PFSK-1 (cell line): Measurements from ENCODE around the gene LOXHD1.

Source experiments
- FOXP2 ChIP-seq: optimal IDR thresholded peaks from 2 replicates; pipeline ENCODE3; 2011; ENCODE audit warnings: borderline replicate concordance, control low read depth, inconsistent platforms; ENCODE audit not compliant: insufficient read depth; ENCODE audit errors: extremely low read length, extremely low read depth
- POLR2AphosphoS5 ChIP-seq: IDR thresholded peaks from 2 replicates; pipeline ENCODE4 v1.6.1; 2012; ENCODE audit warnings: low read depth, mild to moderate bottlenecking, control low read depth, low read length, moderate library complexity
- REST ChIP-seq, 2 experiments: IDR thresholded peaks; 2 replicates each; pipeline versions ENCODE4 v1.6.1 to v1.8.0; 2011 to 2012; ENCODE audit warnings: low read depth in 2 of 2, low read length in 2 of 2, control low read depth in 1 of 2, inconsistent platforms in 1 of 2, mild to moderate bottlenecking in 1 of 2, moderate library complexity in 1 of 2; ENCODE audit not compliant: insufficient read depth in 1 of 2
- SIN3A ChIP-seq: IDR thresholded peaks from 2 replicates; pipeline ENCODE4 v1.6.1; 2012; ENCODE audit warnings: mild to moderate bottlenecking, low read length, moderate library complexity, borderline replicate concordance; ENCODE audit not compliant: insufficient read depth
- TAF1 ChIP-seq: IDR thresholded peaks from 2 replicates; pipeline ENCODE4 v1.6.1; 2012; ENCODE audit warnings: low read length, control low read depth, borderline replicate concordance; ENCODE audit not compliant: insufficient read depth

The LOXHD1 gene

DNA sequence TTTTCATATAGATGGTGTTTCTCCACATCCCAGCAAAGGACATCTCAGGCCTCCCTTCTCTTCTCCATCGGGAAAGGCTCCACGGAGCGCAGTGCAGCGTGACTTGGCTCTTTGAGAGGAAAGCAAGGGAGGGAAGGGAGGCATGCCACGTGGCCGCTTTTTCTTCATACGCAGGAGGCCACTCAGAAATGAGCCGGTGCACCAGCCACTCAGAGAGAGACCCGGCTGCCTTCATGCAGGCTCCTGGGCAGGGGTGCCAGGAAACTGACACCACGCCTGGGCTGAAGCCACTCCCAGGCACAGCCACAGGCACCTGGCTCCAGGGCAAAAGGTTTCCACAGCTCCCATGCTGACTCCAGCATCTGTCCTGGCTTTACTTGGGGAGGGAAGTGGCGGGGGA, 11.1 kb upstream of the LOXHD1 start:
- TF ChIP-seq POLR2AphosphoS5, result no peak
- TF ChIP-seq REST (IDR thresholded peaks at IDR 0.05; ENCODE audit: insufficient read depth in 1 of 2, low read depth in 2 of 2, low read length in 2 of 2), result no peak
- no peak for TF ChIP-seq SIN3A
- no peak for TF ChIP-seq TAF1
- no peak for TF ChIP-seq FOXP2

DNA sequence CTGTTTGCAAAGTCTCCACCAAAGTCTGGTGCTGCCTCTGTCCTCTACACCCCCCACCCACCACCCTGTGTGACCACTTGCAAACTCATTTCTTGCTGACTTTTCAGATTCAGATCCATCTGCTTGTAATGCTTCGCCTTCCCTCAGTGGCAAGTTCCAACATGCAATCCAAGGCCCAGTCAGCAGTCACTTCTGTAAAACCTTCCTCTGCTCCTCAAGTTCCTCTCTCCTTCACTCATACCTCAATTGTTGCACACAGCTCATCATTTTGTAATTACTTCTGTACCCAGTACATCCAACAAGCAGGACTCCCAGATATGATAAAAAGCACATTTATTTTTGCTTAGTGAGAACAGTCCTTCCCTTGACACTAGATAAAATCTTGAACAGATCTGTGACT, 6.5 kb upstream of the LOXHD1 start:
- TF ChIP-seq POLR2AphosphoS5 (no peak), FOXP2 (no peak), REST (IDR thresholded peaks at IDR 0.05; ENCODE audit: insufficient read depth in 1 of 2, low read depth in 2 of 2, low read length in 2 of 2) (no peak), TAF1 (no peak), SIN3A (no peak)

GRCh38 chr18:46660957-46661749, 4.1 kb upstream of the LOXHD1 start:
- TF ChIP-seq REST (IDR thresholded peaks at IDR 0.05; ENCODE audit: insufficient read depth in 1 of 2, low read depth in 2 of 2, low read length in 2 of 2), result no peak
- no peak for TF ChIP-seq TAF1
- TF ChIP-seq SIN3A, result no peak
- TF ChIP-seq FOXP2, result no peak
- TF ChIP-seq POLR2AphosphoS5, result no peak

DNA sequence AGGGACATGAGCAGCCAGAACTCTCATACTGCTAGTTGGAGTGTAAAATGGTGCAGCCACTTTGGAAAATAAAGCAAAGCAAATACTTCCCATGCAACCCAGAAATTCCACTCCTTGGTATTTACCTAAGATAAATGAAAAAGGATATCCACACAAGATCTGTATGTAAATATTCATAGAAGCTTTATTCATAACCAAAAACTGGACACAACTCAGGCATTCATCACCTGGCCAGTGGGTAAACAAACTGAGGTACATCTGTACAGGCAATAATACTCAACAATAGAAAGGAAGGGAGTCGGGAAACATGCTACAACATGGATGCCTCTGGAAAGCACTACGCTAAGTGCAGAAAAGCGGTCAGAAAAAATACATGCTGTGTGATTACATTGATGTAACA, 2.5 kb upstream of the LOXHD1 start:
- TF ChIP-seq POLR2AphosphoS5, result no peak
- no peak for TF ChIP-seq FOXP2
- TF ChIP-seq TAF1, result no peak
- no peak for TF ChIP-seq REST (IDR thresholded peaks at IDR 0.05; ENCODE audit: insufficient read depth in 1 of 2, low read depth in 2 of 2, low read length in 2 of 2)
- TF ChIP-seq SIN3A, result no peak
